HG03064 (cell line): Measurements from ENCODE around the gene RLN3.

Source experiments
- ATAC-seq: cut with Tn5 transposase; IDR thresholded peaks from one replicate; pipeline ENCODE4 v1.9.1; 2021; ENCODE audit warnings: low read depth; ENCODE audit not compliant: unreplicated experiment

Gene RLN3

DNA sequence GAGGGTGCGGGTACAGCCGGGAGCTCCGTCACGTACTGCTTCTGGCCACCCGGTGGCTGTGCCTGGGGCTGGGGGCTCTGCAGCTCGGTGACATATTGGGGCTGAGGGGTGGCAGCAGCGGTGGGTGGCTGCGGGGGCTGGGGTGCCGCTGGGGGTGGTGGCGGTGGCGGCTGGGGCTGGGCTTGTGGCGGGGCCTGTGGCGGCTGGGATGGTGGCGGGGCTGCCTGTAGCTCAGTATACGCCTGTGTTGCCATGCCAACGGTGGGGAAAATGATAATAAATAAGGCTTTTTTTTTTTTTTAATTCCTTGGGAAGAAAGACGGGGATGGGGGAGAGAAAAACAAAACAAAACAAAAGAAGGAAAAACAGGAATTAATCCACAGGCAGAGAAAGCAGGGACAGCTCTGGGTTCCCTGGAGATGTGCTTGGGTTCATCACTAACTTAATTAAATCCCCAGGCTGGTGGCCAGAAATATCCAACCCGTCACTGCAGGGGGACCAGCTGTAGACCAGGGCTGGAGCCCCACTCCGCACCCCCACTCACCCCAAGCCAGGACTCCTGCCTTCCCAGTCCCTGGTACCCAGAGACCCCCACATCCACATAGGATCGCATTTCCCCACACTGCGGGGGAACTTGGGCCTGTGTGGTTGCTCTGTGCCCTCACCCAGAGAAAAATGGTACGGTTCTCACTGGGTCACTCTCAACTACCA, 34.2 kb upstream of the RLN3 start:
- no peak for ATAC-seq

GRCh38 chr19:13995017-13995728, 32.8 kb upstream of the RLN3 start:
- no peak for ATAC-seq

DNA sequence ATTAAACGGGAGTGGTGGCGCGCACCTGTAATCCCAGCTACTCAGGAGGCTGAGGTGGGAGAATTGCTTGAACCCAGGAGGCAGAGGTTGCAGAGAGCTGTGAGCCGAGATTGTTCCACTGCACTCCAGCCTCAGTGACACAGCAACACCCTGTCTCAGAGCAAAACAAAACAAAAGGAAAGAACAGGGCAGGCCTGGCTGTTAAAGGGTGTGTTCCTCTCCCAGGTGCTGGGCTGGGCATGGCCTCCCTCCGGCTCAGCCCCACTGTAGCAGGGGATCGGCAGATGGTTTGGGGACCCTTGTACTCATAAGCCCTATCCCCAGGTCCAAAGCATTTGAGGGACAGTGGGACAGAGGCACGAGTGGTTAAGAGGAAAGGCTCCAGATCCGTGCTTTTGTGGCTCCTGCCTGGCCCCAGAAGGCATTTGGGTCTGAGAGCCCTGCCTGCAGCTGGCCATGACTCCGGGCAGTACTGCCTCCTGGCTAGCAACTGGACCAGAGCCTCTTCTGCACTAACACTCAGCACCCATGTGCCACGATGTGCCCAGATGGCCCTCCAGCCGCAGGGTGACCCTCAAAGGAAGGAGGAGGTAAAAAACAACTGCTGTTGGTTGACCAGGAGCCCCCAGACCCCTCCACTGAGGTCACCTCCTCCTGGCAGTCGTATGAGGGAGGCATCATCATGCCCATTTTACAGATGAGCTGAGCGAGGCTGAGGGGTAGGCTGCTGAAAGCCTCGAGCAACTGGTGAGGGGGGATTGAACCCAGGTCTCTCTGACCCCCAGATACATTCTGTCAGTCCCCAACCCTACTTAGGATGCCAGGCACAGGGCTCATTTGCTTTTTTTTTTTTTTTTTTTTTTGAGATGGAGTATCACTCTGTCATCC, 31.8 kb upstream of the RLN3 start:
- ATAC-seq = no peak

DNA sequence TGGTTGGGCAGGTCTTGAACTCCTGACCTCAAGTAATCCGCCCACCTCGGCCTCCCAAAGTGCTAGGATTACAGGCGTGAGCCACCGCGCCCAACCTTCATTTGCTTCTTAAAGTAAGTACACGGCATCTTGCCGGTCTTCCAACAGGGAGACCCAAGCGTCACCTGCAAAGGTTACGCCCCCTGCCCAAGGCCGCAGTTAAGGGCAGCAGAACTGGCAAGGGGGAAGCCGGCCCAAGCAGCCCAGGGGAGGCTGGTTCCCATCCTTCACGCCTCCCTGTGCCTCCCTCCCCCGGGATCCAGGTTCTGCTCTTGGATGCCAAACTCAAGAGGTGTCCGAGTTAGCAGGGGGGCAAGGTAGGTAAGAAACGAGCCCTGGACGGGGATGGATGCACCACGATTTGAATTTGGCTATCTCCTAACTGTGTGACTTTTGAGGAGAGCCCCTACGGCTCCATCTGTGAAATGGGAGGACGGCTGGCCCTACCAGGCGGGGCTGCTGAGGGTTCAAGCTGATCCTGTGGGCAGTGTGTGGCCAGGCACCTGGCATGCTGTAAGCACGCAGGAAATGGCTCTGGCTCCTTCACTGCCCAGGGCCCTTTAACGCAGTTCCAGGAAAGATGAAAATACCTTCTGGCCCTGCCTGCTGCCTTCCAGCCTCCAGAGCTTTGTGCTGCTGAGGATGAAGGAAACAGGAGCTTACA, 30.9 kb upstream of the RLN3 start:
- ATAC-seq = no peak

DNA sequence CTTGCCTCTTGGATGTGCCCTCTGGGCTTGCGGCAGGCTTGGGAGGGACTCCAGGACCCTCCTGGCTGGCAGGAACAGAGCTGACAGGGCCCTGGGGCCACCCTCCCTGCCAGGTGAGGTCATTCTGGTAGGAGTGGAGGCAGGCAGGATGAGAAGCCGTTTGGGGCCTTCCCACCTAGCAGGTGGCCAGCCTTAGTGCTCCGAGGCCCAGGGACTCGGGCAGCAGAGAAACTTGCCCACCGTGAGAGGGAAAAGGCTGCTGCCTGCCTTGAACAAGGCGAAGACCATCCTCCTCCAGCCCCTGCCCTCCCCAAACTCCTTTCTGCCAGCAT, 30.4 kb upstream of the RLN3 start:
- ATAC-seq = no peak

DNA sequence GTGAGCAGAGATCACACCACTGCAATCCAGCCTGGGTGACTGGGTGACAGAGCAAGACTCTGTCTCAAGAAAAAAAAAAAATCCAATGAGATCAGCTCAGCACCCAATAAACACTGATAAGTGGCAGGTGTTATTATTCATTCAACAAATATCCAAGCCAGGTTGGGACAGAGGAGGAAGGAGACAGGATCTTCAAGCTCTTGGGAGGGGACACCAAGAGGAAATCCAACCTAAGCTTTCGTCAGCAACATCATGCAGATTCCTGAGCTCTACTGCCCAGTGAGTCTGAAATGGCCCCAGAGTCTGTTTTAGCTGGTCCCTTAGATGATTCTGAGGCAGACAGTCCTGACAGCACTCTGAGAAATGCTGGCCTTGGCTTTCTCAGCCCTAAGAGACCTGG, 29.5 kb upstream of the RLN3 start:
- ATAC-seq = no peak

GRCh38 chr19:13999085-13999484, 28.9 kb upstream of the RLN3 start:
- ATAC-seq = no peak

DNA sequence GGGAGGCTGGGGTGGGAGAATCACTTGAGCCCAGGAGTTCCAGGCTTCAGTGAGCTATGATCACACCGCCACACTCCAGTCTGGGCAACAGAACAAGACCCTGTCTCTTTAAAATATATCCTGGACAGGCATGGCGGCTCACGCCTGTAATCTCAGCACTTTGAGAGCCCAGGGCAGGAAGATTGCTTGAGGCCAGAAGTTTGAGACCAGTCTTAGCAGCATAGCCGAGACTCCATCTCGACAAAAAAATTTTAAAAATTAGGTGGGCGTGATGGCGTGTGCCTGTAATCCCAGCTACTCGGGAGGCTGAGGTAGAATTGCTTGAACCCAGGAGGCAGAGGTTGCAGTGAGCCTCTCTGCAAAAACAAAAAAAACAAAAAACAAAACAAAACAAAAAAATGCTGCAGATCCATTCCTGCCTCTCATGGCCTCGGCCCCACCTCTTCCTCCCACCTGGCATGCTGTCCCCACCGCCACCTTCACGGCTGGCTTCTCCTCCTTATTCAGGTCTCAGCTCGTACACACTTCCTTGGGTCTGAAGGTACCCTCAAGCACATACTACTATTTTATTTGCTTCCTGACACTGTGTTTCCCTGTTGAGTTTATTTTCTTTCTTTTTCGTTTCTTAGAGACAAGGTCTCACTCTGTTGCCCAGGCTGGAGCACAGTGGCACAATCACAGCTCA, 27.1 kb upstream of the RLN3 start:
- no peak for ATAC-seq

- no peak for ATAC-seq
These were observed 25.2 kb upstream of the RLN3 start for GRCh38 chr19:14002571-14003250.

DNA sequence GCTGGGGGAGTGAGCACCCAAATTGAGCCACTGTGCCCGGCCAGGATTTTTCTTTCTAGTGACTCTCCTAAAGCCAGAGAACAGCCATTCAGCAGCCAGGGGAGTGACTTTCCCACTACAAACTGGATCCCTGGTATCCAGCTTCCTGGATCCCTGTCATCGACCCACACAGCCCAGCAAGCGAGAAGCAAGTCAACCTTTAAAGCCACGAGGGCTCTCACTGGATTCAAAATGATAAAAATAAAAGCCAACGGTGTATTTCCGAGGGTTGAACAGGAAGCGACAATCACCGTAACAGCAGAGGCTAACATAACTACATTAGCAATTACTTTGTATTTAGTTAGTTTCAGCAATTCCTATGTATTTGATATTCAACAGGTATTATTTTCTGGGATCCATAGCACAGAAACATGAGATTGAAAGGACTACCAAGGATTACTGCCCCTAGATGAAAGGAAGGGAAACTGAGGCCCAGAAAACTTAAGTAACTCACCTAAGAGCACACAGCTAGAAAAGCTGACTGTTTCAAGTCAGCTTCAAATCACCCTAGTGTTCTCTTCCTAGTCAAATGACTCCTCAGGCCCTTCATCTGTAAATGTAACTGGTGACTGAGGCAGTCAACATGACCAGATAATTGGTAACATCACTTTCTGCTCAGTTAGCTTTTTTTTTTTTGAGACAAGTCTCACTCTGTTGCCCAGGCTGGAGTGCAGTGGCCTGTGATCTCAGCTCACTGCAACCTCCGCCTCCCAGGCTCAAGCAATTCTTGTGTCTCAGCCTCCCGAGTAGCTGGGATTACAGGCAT, 24.5 kb upstream of the RLN3 start:
- no peak for ATAC-seq

- ATAC-seq = no peak
These were observed 23.2 kb upstream of the RLN3 start for GRCh38 chr19:14004619-14005348.

GRCh38 chr19:14005349-14006084, 22.4 kb upstream of the RLN3 start:
- ATAC-seq = peak; percentile 27

- peak; percentile 65 for ATAC-seq
These were observed 21.7 kb upstream of the RLN3 start, which contains the start of gene RFX1 for GRCh38 chr19:14006085-14006765. TSS of gene RFX1 (minus strand) at chr19:14006320. CDS start at chr19:13993843, 12,477 bp downstream.

- peak; percentile 23 for ATAC-seq
These were observed 21.0 kb upstream of the RLN3 start for GRCh38 chr19:14006766-14007562.

DNA sequence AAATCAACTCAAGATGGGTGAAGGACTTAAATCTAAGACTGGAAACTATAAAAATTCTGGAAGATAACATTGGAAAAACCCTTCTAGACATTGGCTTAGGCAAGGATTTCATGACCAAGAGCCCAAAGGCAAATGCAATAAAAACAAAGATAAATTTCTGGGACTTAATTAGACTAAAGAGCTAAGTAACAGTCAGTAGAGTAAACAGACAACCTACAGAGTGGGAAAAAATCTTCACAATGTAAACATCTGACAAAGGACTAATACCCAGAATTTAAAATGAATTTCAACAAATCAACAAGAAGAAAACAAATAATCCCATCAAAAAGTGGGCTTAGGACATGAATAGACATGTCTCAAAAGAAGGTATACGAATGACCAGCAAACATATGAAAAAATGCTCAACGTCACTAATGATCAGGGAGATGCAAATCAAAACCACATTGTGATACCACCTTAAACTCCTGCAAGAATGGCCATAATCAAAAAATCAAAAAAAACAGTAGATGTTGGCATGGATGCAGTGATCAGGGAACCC, 15.5 kb upstream of the RLN3 start:
- no peak for ATAC-seq

GRCh38 chr19:14015524-14016035, 12.4 kb upstream of the RLN3 start:
- peak; percentile 61 for ATAC-seq
